Stimulated activated naive CD4-positive, alpha-beta T cell (primary cell): ENCODE measurements around the gene MTO1.
"Not testable (repeated sequence)": the region's sequence is repeated elsewhere in the genome, so short reads cannot be mapped to it uniquely, and the experiment has no call there.

Source experiments
- DNase-seq, 6 experiments: peaks; one replicate each; lab custom pipeline; 2025; lab: John Stamatoyannopoulos, UW

Gene MTO1

GRCh38 chr6:73525546-73526330, 64.2 kb downstream of the MTO1 start:
- no peak for DNase-seq

GRCh38 chr6:73528897-73529296, 67.4 kb downstream of the MTO1 start:
- no peak for DNase-seq

GRCh38 chr6:73532293-73532692, 70.8 kb downstream of the MTO1 start:
- no peak for DNase-seq

- DNase-seq: no peak
These were observed 73.1 kb downstream of the MTO1 start for GRCh38 chr6:73534628-73535027.

- no peak for DNase-seq
These were observed 76.1 kb downstream of the MTO1 start for GRCh38 chr6:73537677-73538076.

- DNase-seq: no peak
These were observed 76.7 kb downstream of the MTO1 start for GRCh38 chr6:73538116-73538779.

- DNase-seq: not testable (repeated sequence)
These were observed 80.9 kb downstream of the MTO1 start for GRCh38 chr6:73542481-73542880.

- no peak for DNase-seq
These were observed 81.4 kb downstream of the MTO1 start for GRCh38 chr6:73542891-73543290.

- no peak for DNase-seq
These were observed 85.5 kb downstream of the MTO1 start for GRCh38 chr6:73547036-73547435.

GRCh38 chr6:73548458-73549446, 87.2 kb downstream of the MTO1 start:
- no peak for DNase-seq

GRCh38 chr6:73551115-73551514, 89.6 kb downstream of the MTO1 start:
- DNase-seq: not testable (repeated sequence)

- not testable (repeated sequence) for DNase-seq
These were observed 93.9 kb downstream of the MTO1 start for GRCh38 chr6:73555380-73555949.

- no peak for DNase-seq
These were observed 95.3 kb downstream of the MTO1 start for GRCh38 chr6:73556836-73557235.
